GM12875 (cell line): ENCODE results near the gene THSD4.

Experiments used
- H3K4me3 ChIP-seq: one replicate; pipeline ENCODE4 v1.5.1; 2011; ENCODE audit warnings: low read depth, low read length, control low read depth
- CTCF ChIP-seq: IDR thresholded peaks from 2 replicates; pipeline ENCODE4 v1.5.1; 2011; ENCODE audit warnings: low read depth, mild to moderate bottlenecking, control low read depth, inconsistent platforms, low read length, moderate library complexity, borderline replicate concordance; ENCODE audit not compliant: insufficient read depth

THSD4 gene

GRCh38 chr15:71189718-71190117 is 74.4 kb downstream of the THSD4 start:
- no peak overlapping the region for H3K4me3 ChIP-seq
- TF ChIP-seq CTCF: no peak

- TF ChIP-seq CTCF: no peak
- H3K4me3 ChIP-seq: no peak overlapping the region
These were observed 76.0 kb downstream of the THSD4 start for GRCh38 chr15:71191296-71191695.

GRCh38 chr15:71192816-71193215 is 77.5 kb downstream of the THSD4 start:
- no peak for TF ChIP-seq CTCF
- no peak overlapping the region for H3K4me3 ChIP-seq

- no peak for TF ChIP-seq CTCF
These were observed 79.0 kb downstream of the THSD4 start for GRCh38 chr15:71194286-71194685.

GRCh38 chr15:71195242-71195641 is 80.0 kb downstream of the THSD4 start:
- H3K4me3 ChIP-seq: no peak overlapping the region
- no peak for TF ChIP-seq CTCF

More at GRCh38 chr15:71194286-71194685, 79.0 kb downstream of the THSD4 start:
- H3K4me3 ChIP-seq: no peak overlapping the region

GRCh38 chr15:71197620-71198019 is 82.3 kb downstream of the THSD4 start:
- no peak for TF ChIP-seq CTCF
- H3K4me3 ChIP-seq: no peak overlapping the region

- no peak overlapping the region for H3K4me3 ChIP-seq
- no peak for TF ChIP-seq CTCF
These were observed 83.6 kb downstream of the THSD4 start for GRCh38 chr15:71198846-71199245.
